Measurements from ENCODE around the gene DNAL4.

- TF ChIP-seq MAX (IDR thresholded peaks at IDR 0.05; ENCODE audit: low read depth, low read length) = no peak
- no peak for TF ChIP-seq CTCF (IDR thresholded peaks at IDR 0.05; ENCODE audit: low read depth, low read length)
- no peak for TF ChIP-seq POLR2A (IDR thresholded peaks at IDR 0.05; ENCODE audit: extremely low read depth, insufficient read length)
- no peak for TF ChIP-seq MYC (IDR thresholded peaks at IDR 0.05; ENCODE audit: low read depth, low read length)
Measured at GRCh38 chr22:38784035-38784434, 9.9 kb downstream of the DNAL4 start.

Data from NB4 (cell line).